Measurements from ENCODE around the gene PELI3.

PELI3 gene

DNA sequence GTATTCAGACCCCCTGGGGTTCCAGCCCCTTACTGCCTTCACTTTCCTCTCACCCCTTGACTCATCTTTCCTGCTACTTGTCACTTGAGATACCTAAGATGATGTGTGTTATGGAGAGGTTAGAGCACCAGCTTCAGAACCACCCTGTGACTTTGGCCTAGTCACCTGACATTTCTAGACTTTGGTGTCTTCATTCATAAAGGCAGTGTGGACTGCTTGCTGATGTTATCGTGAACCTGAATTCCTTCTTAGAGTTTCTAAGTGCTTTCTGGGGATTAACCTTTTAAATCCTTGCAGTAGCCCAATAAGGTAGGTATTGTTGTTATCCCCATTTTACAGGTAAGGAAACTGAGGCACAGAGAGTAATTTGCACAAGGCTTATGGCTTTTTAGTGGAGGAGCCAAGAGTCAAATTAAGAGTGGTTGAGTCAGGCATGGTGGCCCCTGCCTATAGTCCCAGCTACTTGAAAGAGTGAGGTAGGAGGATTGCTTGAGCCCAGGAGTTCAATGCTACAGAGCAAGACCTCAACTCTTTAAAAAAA, 38.6 kb downstream of the PELI3 start:
- DNase-seq (ENCODE audit: low read depth), result no peak

DNA sequence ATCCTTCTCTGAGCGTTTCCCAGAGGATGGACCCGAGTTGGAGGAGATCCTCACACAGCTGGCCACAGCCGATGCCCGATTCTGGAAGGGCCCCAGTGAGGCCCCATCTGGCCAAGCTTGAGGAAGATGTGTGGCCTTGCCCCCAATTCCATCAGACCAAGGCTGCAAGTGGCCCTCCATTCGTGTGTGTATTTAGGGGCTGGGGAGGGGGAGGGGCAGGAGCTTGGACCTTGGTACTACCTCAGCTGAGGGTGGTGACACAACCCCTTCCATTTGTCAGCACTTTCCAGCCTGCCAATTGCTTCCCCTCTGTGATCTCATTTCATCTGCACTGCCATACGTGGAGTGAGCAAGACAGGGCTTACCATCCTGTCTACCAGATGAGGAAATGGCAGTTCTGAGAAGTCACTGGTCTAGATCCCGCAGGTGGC, 42.4 kb downstream of the PELI3 start:
- DNase-seq (ENCODE audit: low read depth), result no peak

DNA sequence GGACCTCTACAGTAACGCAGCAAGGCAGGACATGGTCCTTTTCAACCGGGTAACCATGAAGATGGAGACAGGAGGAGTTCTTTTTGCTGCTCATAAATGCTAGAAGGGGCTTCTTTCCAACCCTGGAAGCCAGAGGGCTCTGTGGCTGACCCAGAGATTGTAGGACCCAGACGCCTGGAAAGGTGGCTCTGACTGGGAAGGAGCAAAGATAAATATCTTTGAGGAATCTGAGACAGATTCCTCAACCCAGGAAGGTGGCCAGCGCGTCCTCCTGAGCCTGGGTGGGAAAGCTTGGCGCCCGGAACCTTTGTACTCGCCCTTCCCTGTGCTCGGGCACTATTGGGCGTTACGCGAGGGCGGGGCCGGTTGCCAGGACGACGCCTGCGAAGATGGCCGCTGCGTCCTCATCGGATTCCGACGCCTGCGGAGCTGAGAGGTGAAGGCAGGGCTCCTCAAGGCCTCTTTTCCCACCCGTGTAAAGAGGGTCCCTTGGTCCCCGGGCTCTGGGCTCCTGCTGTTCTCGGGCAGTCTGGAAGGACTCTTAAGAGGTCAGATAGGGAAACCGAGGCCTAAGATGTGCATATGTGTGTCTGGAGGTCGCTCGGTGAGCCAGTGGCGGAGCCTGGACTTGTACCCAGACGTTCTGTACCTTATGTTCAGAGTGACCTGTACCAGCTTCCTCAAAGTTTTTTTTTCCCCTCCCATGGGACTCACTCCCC, 43.7 kb downstream of the PELI3 start, which contains the start of gene BBS1:
BBS1 (plus strand) TSS at position 365 of the 719 bp plus-strand sequence; CDS start at position 390, 25 bp downstream.
- DNase-seq (ENCODE audit: low read depth), result peak; percentile 27

DNA sequence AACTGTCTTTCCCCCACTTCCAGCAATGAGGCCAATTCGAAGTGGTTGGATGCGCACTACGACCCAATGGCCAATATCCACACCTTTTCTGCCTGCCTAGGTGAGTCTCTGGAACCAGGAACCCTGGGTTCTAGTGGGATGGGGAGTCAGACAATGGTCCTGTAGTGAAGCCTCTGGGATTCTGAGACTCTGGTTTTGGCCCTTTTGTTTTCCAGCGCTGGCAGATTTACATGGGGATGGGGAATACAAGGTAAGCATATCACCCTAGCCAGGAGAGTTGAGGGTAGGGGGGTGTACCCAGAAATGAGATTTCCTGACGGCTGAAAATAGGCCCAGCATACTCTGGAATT, 44.3 kb downstream of the PELI3 start:
- DNase-seq (ENCODE audit: low read depth), result no peak

DNA sequence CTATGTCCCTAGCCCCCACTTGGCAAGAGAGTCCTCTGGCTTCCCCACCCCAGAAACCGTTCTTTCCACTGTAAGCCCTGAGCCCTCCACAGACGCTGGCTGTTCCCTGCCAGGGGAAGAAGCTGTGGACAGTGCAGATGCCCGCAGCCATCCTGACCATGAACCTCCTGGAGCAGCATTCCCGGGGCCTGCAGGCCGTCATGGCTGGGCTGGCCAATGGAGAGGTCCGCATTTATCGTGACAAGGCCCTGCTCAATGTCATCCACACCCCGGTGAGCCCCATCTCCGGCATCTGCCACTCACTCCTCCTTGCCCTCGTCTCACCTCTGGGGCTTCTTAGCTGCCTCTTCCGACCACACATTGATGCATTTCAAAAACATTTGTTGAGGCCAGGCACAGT, 56.9 kb downstream of the PELI3 start:
- DNase-seq (ENCODE audit: low read depth), result no peak

DNA sequence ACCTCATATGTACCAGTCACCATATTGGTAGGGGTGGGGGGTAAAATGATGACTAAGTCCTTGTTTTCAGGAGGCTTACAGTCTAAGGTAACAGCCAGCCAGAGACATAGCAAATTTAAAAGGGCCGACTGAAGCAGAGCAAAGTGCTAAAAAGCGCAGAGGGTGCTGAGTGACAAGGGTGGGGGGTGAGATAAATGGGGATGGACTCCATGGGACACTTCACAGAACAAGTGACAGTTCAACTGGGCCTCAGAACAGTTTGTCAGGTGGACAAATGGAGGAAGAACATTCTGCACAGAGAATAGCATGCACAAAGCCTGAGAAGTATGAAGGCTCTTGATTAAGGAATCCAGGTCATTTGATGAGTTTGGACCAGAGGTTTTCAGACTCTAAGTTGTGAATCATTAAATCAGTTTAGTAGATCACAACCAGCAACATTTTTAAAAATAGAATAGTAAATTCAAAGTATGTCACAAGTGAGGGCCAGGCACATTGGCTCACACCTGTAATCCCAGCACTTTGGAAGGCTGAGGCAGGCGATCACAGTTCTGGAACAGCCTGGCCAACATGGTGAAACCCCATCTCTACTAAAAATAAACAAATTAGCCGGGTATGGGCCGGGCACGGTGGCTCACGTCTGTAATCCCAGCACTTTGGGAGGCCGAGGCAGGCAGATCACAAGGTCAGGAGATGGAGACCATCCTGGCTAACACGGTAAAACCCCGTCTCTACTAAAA, 57.8 kb downstream of the PELI3 start:
- no peak for DNase-seq (ENCODE audit: low read depth)

Data from fibroblast of the conjunctiva (primary cell).